Measurements from ENCODE around the gene RAB3C.

The RAB3C gene

GRCh38 chr5:58710871-58711270 is 128.0 kb downstream of the RAB3C start:
- H3K36me3 Mint-ChIP-seq (ENCODE audit: low read depth), result no peaks in the 10 kb centered on the region
- peaks cover 15% of the 10 kb centered on the region for H3K9me3 Mint-ChIP-seq
- no peak for DNase-seq
- H3K4me1 Mint-ChIP-seq, result no peaks in the 10 kb centered on the region
- no peak overlapping the region for H3K27ac Mint-ChIP-seq
- no peak overlapping the region for H3K4me3 Mint-ChIP-seq
- no peak for TF ChIP-seq CTCF (IDR thresholded peaks at IDR 0.05)
- H3K27me3 Mint-ChIP-seq (ENCODE audit: low read depth, poor library complexity), result peaks cover 6% of the 10 kb centered on the region

GRCh38 chr5:58711965-58712364 is 129.1 kb downstream of the RAB3C start:
- TF ChIP-seq CTCF (IDR thresholded peaks at IDR 0.05), result no peak
- DNase-seq, result no peak
- H3K4me1 Mint-ChIP-seq, result no peaks in the 10 kb centered on the region

GRCh38 chr5:58714046-58714445 is 131.2 kb downstream of the RAB3C start:
- no peak for DNase-seq
- Mint-ChIP-seq H3K4me1 (no peaks in the 10 kb centered on the region), H3K27ac (no peak overlapping the region), H3K27me3 (ENCODE audit: low read depth, poor library complexity) (peaks cover 4% of the 10 kb centered on the region), H3K9me3 (peaks cover 15% of the 10 kb centered on the region), H3K36me3 (ENCODE audit: low read depth) (no peaks in the 10 kb centered on the region), H3K4me3 (no peak overlapping the region)
- no peak for TF ChIP-seq CTCF (IDR thresholded peaks at IDR 0.05)

More at GRCh38 chr5:58711965-58712364, 129.1 kb downstream of the RAB3C start:
- peaks cover 15% of the 10 kb centered on the region for H3K9me3 Mint-ChIP-seq
- H3K36me3 Mint-ChIP-seq (ENCODE audit: low read depth), result no peaks in the 10 kb centered on the region
- H3K27ac Mint-ChIP-seq, result no peak overlapping the region
- H3K27me3 Mint-ChIP-seq (ENCODE audit: low read depth, poor library complexity), result peaks cover 4% of the 10 kb centered on the region
- no peak overlapping the region for H3K4me3 Mint-ChIP-seq

GRCh38 chr5:58715997-58716656 is 133.3 kb downstream of the RAB3C start:
- H3K9me3 Mint-ChIP-seq, result peaks cover 15% of the 10 kb centered on the region
- H3K27me3 Mint-ChIP-seq (ENCODE audit: low read depth, poor library complexity), result peaks cover 4% of the 10 kb centered on the region
- no peaks in the 10 kb centered on the region for H3K4me1 Mint-ChIP-seq
- H3K27ac Mint-ChIP-seq, result no peak overlapping the region
- DNase-seq, result no peak
- no peak for TF ChIP-seq CTCF (IDR thresholded peaks at IDR 0.05)
- H3K4me3 Mint-ChIP-seq, result no peak overlapping the region
- H3K36me3 Mint-ChIP-seq (ENCODE audit: low read depth), result no peaks in the 10 kb centered on the region

- peaks cover 15% of the 10 kb centered on the region for H3K9me3 Mint-ChIP-seq
- no peaks in the 10 kb centered on the region for H3K36me3 Mint-ChIP-seq (ENCODE audit: low read depth)
- H3K27ac Mint-ChIP-seq, result no peak overlapping the region
- H3K4me3 Mint-ChIP-seq, result no peak overlapping the region
- no peaks in the 10 kb centered on the region for H3K4me1 Mint-ChIP-seq
- no peak for DNase-seq
- no peak for TF ChIP-seq CTCF (IDR thresholded peaks at IDR 0.05)
- H3K27me3 Mint-ChIP-seq (ENCODE audit: low read depth, poor library complexity), result peaks cover 4% of the 10 kb centered on the region
These were observed 133.8 kb downstream of the RAB3C start for GRCh38 chr5:58716713-58717112.
